Stimulated activated naive CD4-positive, alpha-beta T cell (primary cell): ENCODE measurements around the gene FXN.
"Not testable (repeated sequence)": the region's sequence is repeated elsewhere in the genome, so short reads cannot be mapped to it uniquely, and the experiment has no call there.

Experiments
- DNase-seq, 6 experiments: peaks; one replicate each; lab custom pipeline; 2025; lab: John Stamatoyannopoulos, UW

The FXN gene

DNA sequence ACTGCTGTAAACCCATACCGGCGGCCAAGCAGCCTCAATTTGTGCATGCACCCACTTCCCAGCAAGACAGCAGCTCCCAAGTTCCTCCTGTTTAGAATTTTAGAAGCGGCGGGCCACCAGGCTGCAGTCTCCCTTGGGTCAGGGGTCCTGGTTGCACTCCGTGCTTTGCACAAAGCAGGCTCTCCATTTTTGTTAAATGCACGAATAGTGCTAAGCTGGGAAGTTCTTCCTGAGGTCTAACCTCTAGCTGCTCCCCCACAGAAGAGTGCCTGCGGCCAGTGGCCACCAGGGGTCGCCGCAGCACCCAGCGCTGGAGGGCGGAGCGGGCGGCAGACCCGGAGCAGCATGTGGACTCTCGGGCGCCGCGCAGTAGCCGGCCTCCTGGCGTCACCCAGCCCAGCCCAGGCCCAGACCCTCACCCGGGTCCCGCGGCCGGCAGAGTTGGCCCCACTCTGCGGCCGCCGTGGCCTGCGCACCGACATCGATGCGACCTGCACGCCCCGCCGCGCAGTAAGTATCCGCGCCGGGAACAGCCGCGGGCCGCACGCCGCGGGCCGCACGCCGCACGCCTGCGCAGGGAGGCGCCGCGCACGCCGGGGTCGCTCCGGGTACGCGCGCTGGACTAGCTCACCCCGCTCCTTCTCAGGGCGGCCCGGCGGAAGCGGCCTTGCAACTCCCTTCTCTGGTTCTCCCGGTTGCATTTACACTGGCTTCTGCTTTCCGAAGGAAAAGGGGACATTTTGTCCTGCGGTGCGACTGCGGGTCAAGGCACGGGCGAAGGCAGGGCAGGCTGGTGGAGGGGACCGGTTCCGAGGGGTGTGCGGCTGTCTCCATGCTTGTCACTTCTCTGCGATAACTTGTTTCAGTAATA lies at the start of gene FXN:
Gene FXN, plus strand, starts transcription at position 315 of the 871 bp plus-strand sequence. Its CDS starts 31 bp downstream, at position 346.
- DNase-seq = peak; percentile 53 to 85 (median 73)

DNA sequence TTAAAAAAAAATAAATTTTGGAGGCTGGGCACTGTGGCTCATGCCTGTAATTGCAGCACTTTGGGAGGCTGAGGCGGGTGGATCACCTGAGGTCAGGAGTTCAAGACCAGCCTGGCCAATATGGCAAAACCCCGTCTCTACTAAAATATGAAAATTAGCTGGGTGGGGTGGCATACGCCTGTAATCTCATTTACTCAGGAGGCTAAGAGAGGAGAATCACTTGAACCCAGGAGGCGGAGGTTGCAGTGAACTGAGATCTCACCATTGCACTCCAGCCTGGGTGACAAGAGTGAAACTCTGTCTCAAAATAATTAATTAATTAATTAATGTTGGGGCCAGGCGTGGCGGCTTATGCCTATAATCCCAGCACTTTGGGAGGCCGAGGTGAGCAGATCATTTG lies 48.6 kb upstream of the FXN start:
- DNase-seq = not testable (repeated sequence)

DNA sequence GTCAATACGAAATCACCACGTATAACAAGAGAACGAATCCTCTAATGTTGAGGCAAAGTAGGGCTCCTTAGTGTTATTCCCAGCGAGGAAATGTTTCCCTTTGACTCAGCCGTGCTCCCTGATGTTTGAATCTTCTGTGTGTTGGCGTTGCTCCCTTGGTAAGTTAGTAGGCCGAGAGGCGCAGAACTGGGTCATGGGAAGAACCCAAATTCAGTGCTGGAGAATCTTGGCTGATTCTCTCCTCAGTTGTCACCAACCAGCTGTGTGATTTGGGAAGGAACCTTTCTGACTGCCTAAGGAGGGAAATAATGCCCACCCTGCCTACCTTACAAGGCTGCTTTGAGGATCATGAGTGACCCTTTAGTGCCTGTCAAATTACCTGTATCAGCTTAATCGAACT lies 44.1 kb upstream of the FXN start:
- no peak for DNase-seq

GRCh38 chr9:68995776-68996175 lies 39.8 kb upstream of the FXN start:
- DNase-seq = no peak

DNA sequence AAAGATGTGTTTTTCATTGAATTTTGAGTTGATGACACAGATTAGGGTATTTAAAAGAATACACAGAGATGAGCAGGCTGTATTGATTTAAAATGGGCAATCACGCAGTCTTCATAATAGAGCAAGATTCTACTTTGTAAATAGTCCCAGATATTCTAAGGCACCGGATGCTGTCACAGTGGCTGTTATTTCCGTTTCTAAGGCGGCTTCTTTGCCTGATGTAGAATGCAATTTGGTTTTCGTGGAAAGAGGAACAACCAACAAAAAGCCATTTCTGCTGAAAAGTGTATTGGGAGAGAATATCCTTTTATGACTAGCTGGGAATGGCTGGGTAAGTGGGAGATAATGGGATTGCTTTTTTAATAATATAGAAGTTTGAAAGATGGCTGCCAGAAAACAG lies 39.1 kb upstream of the FXN start:
- peak in 2 of 6 experiments; percentile 22 to 25 for DNase-seq

GRCh38 chr9:68997666-68998065 lies 37.9 kb upstream of the FXN start:
- DNase-seq = no peak

DNA sequence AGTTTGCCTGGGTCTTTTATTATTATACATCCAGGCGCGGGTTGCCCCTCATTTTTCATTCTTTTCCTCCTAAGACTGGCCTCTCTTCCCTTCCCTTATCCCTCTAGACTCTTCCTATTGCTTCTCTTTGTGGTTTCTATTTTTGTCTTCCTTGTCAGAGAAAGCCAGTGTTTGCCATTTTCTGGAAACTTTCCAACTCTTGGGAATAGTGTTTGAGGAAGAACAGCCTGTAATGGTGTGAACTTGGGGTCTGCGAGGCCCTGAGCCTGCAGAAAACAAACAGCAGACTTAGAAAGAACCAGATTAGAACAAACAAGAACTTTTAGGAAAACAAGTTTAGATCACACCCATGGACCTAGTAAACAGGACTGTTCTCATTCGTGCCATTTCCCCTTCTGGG lies 37.2 kb upstream of the FXN start:
- DNase-seq = no peak

GRCh38 chr9:68998812-68999211 lies 36.7 kb upstream of the FXN start:
- DNase-seq = no peak

GRCh38 chr9:68999393-69000105 lies 36.0 kb upstream of the FXN start:
- DNase-seq = peak; percentile 6 to 79 (median 56)

DNA sequence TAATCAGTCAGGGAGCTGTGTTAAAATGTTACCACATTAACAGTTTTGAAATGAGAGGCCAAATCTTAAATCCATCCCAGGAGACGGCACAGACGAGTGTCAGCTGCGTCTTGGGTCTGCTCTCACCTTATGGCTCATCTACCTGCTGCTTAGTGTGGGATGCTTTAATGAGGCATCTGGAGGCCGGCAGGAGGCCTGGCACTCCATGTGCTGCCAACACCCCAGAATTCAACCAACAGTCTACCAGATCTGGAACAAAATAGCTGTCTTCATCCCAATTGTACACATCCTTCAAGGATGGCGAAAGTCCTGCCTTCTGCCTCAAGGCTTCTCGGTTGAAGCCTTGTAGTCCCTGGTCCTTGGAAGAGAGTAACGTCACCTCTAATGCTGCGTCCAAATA lies 33.6 kb upstream of the FXN start:
- no peak for DNase-seq

DNA sequence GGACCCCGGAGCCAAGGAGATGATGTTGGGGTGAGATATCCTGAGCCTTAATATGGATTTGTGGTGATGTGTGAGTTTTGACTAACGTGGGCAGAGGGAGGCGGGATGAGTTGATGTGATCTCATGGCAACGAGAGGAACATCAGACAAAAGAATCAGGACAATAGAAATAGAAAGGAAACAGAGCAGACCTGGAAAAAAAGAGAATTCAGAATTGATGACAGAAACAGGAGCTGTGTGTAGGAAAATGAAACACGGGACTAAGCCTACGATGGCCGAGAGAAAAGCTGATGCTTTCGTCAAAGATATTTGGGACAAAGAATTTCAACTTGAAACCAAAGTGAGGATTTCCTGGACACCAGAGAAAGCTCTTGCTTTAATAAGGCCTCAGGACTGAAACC lies 32.5 kb upstream of the FXN start:
- DNase-seq = no peak

GRCh38 chr9:69004836-69005235 lies 30.7 kb upstream of the FXN start:
- DNase-seq = no peak

DNA sequence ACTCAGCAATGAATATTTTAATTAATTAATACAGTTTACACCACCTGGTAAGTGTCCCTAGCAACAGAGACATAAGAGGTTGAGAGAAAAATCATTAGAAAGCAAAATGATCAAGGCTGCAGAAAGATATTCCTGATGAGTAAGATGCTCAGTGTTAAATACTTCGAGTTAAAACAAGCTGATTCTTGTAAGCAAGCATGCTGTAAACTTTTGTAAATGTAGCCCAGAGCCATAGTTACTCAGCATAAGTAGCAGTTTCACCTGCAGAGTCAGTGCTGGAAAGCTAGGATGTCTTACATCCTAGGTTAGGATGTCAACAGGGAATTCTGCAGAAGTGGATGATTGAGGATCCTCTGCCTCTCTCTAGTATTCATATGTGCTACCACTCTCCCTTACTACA lies 25.8 kb upstream of the FXN start:
- no peak for DNase-seq

GRCh38 chr9:69012696-69013381 lies 22.7 kb upstream of the FXN start:
- no peak for DNase-seq

GRCh38 chr9:69013382-69013727 lies 22.2 kb upstream of the FXN start:
- DNase-seq = no peak

DNA sequence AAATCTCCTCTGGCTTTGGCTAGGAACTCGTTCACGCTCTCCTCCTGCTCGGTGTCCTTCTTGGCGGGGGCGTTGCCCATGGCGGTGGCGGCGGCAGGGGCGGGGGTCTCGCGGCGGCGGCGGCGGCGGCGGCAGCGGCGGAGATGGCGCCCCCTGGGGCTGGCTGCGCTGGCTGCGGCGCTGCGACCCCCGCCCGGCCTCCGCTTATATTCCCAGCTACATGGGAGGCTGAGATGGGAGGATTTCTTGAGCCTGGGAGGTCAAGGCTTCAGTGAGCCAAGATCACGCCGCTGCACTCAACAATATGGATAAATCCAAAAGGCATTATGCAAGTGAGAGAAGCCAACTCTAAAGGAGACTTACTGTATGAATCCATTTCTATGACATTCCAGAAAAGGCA lies 21.5 kb upstream of the FXN start, which contains the start of gene PRKACG:
Gene PRKACG, minus strand, starts transcription at position 101 of the 400 bp plus-strand sequence. Its CDS starts 21 bp downstream, at position 80.
- DNase-seq = no peak

GRCh38 chr9:69016191-69017096 lies 19.1 kb upstream of the FXN start:
- DNase-seq = no peak

DNA sequence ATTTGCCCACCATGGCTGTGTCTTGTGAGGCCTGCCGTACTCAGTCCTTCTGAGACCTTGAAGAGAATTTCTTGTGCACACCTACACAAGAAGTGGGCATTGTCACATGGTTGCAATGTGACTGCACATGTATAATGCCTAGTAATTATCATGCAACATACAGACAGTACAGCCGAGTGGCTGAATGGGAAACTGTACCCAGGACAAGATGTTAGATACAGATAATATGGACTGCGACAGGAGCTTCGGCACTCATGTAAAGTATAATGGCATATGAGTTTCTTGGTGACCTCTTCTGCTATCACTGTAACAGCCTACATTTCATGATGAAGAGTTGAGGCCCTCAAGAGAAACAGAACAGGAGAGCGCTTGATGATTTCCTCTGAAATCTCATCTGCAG lies 16.8 kb upstream of the FXN start:
- DNase-seq = no peak

DNA sequence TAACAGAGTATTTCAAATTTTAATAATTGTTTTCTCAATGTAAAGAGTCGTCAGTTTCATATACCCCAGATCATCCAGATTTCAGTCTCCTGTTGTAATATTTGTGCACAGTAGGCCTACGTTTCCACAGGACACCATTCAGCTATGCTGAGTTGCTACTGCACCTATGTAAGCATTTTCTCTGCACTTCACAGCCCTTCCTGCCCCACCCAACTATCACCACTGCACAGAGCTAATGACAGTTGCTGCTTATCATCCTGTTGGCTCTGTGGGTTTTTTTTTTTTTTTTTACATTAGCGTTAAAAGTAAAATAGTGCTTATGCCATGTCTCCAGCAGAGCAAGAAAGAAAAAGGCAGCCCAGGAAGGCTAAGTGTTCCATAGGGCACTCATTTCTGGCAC lies 15.7 kb upstream of the FXN start:
- DNase-seq = peak in 4 of 6 experiments; percentile 28 to 66 (median 64)

GRCh38 chr9:69020301-69021145 lies 15.0 kb upstream of the FXN start:
- DNase-seq = no peak

DNA sequence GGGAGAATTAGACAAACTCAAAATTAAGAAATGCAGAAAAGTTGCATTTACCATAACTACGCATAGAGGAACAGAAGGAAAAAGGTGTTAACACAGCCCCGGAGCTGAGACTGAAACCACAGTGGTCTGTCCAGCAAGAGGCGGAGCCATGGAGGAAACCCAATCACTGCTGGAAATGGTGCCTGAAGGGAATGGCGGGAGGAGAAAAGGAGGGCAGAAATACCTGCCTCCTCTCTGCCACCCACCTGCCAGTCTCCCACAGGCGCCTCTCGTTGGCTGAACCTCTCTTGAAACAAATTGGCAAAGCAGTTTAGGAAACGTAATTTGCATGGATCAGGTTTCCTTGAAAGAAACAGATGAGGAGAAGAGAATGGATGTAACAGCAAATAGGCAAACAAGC lies 11.9 kb upstream of the FXN start:
- no peak for DNase-seq
